HG02870 (cell line): ENCODE data around the gene ARL6IP6.
"Not testable (repeated sequence)": the region's sequence is repeated elsewhere in the genome, so short reads cannot be mapped to it uniquely, and the experiment has no call there.

Source experiments
- ATAC-seq: cut with Tn5 transposase; IDR thresholded peaks from one replicate; pipeline ENCODE4 v1.9.1; 2021; ENCODE audit warnings: mild to moderate bottlenecking, moderate library complexity; ENCODE audit not compliant: unreplicated experiment

Gene ARL6IP6

DNA sequence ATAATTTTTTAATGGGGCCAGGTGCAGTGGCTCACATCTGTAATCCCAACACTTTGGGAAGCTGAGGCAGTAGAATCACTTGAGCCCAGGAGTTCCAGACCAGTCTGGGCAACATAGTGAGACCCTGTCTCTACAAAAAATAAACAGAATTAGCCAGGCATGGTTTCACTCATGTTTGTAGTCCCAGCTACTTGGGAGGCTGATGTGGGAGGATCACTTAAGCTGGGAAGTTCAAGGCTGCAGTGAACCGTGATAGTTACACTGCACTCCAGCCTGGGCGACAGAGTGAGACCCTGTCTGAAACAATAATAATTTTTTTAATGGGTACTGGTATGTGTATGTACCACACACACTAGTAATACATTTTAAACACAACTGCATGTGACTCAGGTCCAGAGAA lies 2.4 kb downstream of the ARL6IP6 start:
- no peak for ATAC-seq

DNA sequence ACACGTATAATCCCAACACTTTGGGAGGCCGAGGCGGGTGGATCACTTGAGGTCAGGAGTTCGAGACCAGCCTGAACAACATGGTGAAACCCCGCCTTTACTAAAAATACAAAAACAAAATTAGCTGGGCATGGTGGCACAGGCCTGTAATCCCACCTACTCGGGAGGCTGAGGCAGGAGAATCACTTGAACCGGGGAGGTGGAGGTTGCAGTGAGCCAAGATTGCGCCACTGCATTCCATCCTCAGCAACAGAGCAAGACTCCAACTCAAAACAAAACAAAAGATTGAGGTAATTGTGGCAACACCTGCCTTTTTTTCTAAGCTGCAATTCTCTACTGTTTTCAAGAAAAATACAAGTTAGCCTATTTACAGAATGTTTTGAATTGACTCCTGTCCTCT lies 4.2 kb downstream of the ARL6IP6 start:
- not testable (repeated sequence) for ATAC-seq

DNA sequence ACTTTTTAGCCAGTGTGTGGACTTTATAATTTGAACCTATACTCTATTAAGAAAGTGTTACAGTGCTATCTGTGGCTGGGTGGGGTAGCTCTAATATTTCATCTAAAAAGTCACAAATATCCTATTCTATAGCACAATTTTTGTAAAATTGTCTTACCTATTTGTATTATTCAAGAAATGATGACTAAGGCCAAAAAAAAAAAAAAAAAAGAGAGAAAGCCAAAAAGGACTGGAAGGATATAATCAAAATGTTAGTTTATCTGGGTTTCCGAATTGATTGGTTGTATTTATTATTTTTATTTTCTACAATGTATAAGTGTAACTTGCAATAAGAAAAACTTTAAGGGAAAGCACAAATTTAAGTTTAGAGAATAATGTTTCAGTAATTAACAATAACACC lies 5.5 kb downstream of the ARL6IP6 start:
- ATAC-seq, result no peak

- ATAC-seq, result no peak
Measured at GRCh38 chr2:152729844-152730243, 11.4 kb downstream of the ARL6IP6 start.

- ATAC-seq, result peak; percentile 79
Measured at GRCh38 chr2:152730591-152731333, 12.3 kb downstream of the ARL6IP6 start.

DNA sequence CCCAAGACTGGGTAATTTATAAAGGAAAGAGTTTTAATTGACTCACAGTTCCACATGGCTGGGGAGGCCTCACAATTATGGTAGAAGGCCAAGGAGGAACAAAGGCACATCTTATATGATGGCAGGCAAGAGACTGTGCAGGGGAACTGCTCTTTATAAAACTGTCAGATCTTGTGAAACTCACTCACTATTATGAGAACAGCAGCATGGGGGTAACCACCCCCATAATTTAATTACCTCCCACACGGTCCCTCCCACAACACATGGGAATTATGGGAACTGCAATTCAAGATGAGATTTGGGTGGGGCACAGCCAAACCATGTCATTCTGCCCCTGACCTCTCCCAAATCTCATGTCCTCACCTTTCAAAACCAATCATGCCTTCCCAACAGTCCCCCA lies 19.1 kb downstream of the ARL6IP6 start:
- not testable (repeated sequence) for ATAC-seq

DNA sequence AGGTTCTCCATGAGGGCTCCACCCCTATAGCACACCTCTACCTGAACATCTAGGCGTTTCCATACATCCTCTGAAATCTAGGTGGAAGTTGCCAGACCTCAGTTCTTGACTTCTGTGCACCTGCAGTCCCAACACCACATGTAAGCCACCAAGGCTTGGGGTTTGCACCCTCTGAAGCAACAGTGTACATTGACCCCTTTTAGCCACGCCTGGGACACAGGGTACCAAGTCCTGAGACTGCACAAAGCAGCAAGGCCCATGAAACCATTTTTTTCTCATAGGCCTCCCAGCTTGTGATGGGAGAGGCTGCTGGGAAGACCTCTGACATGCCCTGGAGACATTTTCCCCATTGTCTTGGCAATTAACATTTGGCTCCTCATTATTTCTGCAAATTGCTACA lies 20.0 kb downstream of the ARL6IP6 start:
- ATAC-seq, result no peak

DNA sequence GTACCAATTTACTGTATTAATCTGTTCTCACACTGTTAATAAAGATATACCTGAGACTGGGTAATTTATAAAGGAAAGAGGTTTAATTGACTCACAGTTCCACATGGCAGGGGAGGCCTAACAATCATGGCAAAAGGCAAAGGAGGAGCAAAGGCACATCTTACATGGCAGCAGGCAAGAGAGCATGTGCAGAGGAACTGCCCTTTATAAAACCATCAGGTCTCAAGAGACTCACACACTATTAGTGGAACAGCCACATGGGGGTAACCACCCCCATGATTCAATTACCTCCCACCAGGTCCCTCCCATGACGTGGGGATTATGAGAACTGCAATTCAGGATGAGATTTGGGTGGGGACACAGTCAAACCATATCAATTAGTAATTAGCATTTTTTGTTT lies 21.3 kb downstream of the ARL6IP6 start:
- ATAC-seq, result not testable (repeated sequence)

- ATAC-seq, result peak; percentile 87
Measured at GRCh38 chr2:152740743-152741328, 22.4 kb downstream of the ARL6IP6 start.

DNA sequence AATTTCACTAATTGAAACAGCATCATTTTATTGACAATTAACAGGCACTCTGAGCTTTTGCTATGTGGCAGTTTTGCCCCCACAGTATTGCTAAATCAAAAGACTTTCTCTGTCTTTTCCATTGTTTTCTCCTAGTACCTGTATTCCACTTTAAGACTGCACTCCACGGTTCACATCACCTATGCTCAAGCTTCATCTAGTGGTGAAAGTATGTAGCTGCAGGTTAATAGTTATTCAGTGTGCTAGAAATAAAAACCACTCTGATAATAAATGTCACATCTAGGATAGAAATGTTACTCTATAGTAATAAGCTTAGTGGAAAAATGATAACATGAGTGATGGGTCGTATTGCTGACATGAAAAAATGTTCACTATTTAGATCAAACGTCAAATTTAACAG lies 24.6 kb downstream of the ARL6IP6 start:
- ATAC-seq, result peak; percentile 65

DNA sequence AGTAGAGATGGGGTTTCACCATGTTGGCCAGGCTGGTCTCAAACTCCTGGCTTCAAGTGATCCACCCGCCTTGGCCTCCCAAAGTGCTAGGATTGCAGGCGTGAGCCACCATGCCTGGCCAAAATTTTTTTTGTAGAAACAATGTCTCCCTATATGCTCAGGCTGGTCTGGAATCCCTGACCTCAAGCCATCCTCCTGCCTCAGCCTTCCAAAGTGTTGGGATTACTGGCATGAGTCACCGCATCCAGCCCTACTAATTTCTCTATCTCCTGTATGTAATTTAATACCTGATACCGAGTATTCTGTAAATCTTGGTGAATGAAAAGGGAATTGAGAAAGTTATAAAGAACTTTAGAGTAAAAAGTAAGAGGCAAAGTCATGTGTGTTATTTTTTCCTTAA lies 29.3 kb downstream of the ARL6IP6 start:
- ATAC-seq, result not testable (repeated sequence)

DNA sequence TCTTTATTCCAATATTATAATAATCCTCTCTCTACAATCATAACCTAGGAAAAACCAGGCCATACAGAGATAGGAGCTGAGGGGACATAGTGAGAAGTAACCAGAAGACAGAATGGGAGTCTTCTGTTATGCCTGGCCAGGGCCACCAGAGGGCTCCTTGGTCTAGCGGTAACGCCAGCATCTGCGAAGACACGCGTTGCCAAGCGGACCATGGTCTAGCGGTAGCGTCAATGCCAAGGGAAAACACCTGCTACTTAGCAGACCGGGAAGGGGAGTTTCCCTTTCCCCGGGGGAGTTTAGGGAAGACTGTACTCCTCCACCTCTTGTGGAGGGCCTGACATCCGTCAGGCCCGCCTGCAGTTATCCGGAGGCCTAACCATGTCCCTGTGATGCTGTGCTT lies 36.6 kb downstream of the ARL6IP6 start:
- no peak for ATAC-seq

DNA sequence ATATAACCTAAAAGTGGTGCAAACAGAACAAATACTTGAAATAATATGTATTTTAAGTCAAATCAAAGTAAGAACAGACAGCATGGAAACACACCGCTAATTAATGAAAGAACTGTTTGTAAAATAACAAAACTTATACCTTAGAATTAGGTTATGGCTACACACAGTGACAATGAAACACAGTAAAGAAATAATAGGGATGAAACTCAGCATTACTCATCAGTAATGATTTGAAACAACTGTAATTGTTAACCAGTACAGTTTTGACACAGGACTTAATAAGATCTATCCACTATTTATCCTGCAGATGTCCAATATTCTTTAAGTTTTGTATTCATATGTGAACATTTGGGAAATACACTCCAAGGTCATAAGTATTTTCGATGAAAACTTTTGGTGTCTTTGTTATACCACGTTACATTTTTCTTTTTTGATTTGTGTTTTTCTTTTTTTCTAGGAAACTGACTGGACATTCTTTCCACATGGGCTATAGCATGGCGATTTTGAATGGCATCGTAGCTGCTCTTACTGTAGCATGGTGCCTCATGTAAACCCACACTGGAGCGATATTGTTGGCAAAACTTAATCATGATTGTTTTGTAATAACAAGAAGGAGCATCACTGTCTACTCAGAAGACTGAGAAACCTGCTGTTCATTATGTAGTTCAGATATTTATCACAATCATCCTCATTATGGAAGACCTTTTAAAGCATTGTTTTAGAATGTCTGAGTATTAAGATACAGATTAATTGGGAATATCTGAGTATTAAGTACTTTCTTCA lies 41.1 kb downstream of the ARL6IP6 start:
- ATAC-seq, result no peak

- ATAC-seq, result no peak
Measured at GRCh38 chr2:152761214-152761613, 42.8 kb downstream of the ARL6IP6 start.

DNA sequence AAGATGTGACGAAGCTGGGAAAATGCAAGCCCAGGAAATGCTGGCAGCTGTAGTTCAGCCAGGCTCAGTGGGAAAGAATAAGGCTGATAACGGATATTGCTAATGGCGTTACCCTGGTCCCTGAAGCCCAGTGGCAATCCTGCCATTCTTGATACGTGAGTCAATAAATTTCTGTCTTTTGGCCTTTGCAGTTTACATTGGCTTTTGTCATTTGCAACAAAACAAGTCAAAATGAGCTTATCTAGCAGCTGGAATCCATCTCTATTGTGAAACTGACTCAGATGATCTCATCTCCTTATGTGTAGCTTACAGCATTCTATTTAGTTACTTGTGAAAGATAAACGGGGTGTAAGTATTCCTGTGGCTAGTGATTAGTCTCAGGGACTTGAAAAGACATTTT lies 43.8 kb downstream of the ARL6IP6 start:
- ATAC-seq, result no peak

DNA sequence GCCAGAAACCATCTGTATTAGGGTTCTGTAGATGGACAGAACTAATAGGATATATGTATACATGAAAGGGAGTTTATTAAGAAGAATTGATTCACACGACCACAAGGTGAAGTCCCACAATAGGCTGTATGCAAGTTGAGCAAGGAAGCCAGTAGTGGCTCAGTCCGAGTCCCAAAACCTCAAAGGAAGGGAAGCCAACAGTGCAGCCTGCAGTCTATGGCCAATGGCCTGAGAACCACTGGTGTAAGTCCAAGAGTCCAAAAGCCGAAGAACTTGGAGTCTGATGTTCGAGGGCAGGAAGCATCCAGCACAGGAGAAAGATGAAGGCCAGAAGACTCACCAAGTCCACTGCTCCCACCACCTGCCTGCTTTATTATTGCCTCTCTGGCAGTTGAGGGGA lies 44.8 kb downstream of the ARL6IP6 start:
- ATAC-seq, result not testable (repeated sequence)

GRCh38 chr2:152763651-152764050 lies 45.2 kb downstream of the ARL6IP6 start:
- no peak for ATAC-seq

DNA sequence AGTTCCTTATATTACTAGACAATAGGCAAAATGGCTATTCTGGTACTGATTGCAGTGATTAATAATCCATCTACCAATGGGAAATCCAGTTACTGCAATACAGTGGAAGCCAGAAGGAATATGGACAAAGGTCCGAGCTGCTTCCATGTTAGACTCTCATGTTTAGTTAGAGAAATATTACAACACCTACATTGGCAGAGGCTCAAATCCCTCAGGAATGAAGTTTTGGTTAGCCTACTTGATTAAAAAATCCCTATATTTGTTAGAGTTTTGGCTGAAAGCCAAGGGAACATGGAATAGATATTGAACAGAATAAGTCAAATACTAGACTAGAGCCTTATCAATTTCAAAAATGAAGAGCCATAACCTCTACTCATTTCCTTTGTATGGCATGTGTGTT lies 48.5 kb downstream of the ARL6IP6 start:
- ATAC-seq, result no peak

GRCh38 chr2:152781175-152781574 lies 62.8 kb downstream of the ARL6IP6 start:
- ATAC-seq, result no peak

- no peak for ATAC-seq
Measured at GRCh38 chr2:152782171-152782570, 63.8 kb downstream of the ARL6IP6 start.

- no peak for ATAC-seq
Measured at GRCh38 chr2:152790883-152791282, 72.5 kb downstream of the ARL6IP6 start.

DNA sequence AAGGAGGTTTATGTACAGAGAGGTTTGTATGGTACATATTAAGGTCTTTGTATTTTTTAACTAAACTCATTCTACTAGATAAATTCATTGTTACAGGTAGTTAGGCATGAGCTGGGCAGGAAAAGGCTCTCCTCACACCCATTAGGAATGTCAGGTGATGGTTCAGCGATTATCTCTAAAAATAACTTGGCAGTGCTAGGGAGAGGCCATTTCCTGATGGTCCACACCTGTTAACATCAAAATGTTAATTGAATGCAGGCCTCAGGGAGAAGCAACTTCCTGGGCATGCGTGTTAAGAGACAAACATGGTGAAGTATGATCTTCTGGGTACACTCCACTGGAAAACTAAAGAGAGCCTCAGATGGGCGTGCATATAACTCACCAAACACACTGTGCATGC lies 73.6 kb downstream of the ARL6IP6 start:
- ATAC-seq, result no peak
